GM23248 (cell line): Measurements from ENCODE around the gene VIM. TPM values are rescaled to one million over a fixed set of nuclear protein-coding genes. Genes with fewer than 3 reads are reported as not detected.
A peak's percentile ranks its signal among the peaks of the same experiment; 100 is the strongest.
"Not testable (repeated sequence)": the region's sequence is repeated elsewhere in the genome, so short reads cannot be mapped to it uniquely, and the experiment has no call there.

Source experiments
- DNase-seq: peaks from one replicate; pipeline ENCODE4 v3.0.0-alpha.2; 2015
- H2AFZ ChIP-seq: fragments of 200-600 bp; sonication (generic); 2 replicates; pipeline ENCODE4 v1.6.1; 2016; ENCODE audit warnings: antibody characterized with exemption
- H3F3A ChIP-seq: fragments of 200-600 bp; sonication (generic); 2 replicates; pipeline ENCODE4 v1.6.1; 2016; ENCODE audit warnings: mild to moderate bottlenecking, antibody characterized with exemption, mixed run types; ENCODE audit not compliant: insufficient read depth
- H3K27ac ChIP-seq: fragments of 200-600 bp; sonication (generic); 2 replicates; pipeline ENCODE4 v1.5.1; 2016; ENCODE audit warnings: mild to moderate bottlenecking
- H3K27me3 ChIP-seq: fragments of 200-600 bp; sonication (generic); replicated peaks from 2 replicates; pipeline ENCODE4 v1.6.1; 2016; ENCODE audit warnings: mild to moderate bottlenecking; ENCODE audit not compliant: insufficient read depth
- H3K36me3 ChIP-seq: fragments of 200-600 bp; sonication (generic); 2 replicates; pipeline ENCODE4 v1.6.1; 2016; ENCODE audit warnings: low read depth, mild to moderate bottlenecking
- H3K4me1 ChIP-seq: fragments of 200-600 bp; sonication (generic); 2 replicates; pipeline ENCODE4 v1.6.1; 2016; ENCODE audit warnings: mild to moderate bottlenecking; ENCODE audit not compliant: insufficient read depth
- H3K4me2 ChIP-seq: fragments of 200-600 bp; sonication (generic); one replicate; pipeline ENCODE4 v1.6.1; 2016; ENCODE audit warnings: mild to moderate bottlenecking; ENCODE audit not compliant: unreplicated experiment
- H3K4me3 ChIP-seq: fragments of 200-600 bp; sonication (generic); 2 replicates; pipeline ENCODE4 v1.5.1; 2016; ENCODE audit warnings: mild to moderate bottlenecking
- H3K79me2 ChIP-seq: fragments of 200-600 bp; sonication (generic); 2 replicates; pipeline ENCODE4 v1.6.1; 2016; ENCODE audit warnings: mild to moderate bottlenecking; ENCODE audit not compliant: insufficient read depth
- H3K9ac ChIP-seq: fragments of 200-600 bp; sonication (generic); 2 replicates; pipeline ENCODE4 v1.6.1; 2016; ENCODE audit warnings: mild to moderate bottlenecking
- H3K9me2 ChIP-seq: fragments of 200-600 bp; sonication (generic); 2 replicates; pipeline ENCODE4 v1.6.1; 2016; ENCODE audit warnings: mixed run types, mild to moderate bottlenecking, moderate library complexity; ENCODE audit not compliant: insufficient read depth
- H3K9me3 ChIP-seq: fragments of 200-600 bp; sonication (generic); one replicate; pipeline ENCODE4 v1.6.1; 2017; ENCODE audit warnings: low read depth
- H4K20me1 ChIP-seq: fragments of 200-600 bp; sonication (generic); 2 replicates; pipeline ENCODE4 v1.6.0; 2016; ENCODE audit not compliant: insufficient read depth
- EZH2 ChIP-seq: fragments of 200-600 bp; sonication (generic); IDR thresholded peaks from 2 replicates; pipeline ENCODE4 v1.6.1; 2018; ENCODE audit warnings: antibody characterized with exemption, mild to moderate bottlenecking; ENCODE audit not compliant: insufficient read depth, poor library complexity, severe bottlenecking
- EZH2phosphoT487 ChIP-seq: fragments of 200-600 bp; sonication (generic); IDR thresholded peaks from 2 replicates; pipeline ENCODE4 v1.6.1; 2018; ENCODE audit warnings: antibody characterized with exemption, moderate library complexity, mild to moderate bottlenecking, low read depth; ENCODE audit not compliant: insufficient read depth
- WGBS, 2 experiments: methylation state at CpG; one replicate each; pipeline ENCODE4 v1.1.6; 2015 to 2017; ENCODE audit warnings: low lambda C conversion rate in 2 of 2, low coverage in 1 of 2; ENCODE audit errors: missing lambda C conversion rate in 2 of 2; 5-methylcytosine and 5-hydroxymethylcytosine counted together
- in situ Hi-C: fragments of 300-500 bp; cut with MboI; formaldehyde crosslinking; loops from 2 replicates; pipeline ENCODE4 v1.15.0; 2020
- polyA plus RNA-seq: library from polyadenylated mRNA; unstranded; fragments of >200 nt; fragmentation: Nextera tagmentation; extraction: Ambion mirVana; gene quantifications from 2 replicates; pipeline ENCODE4 v1.2.1, GENCODE V29; 2016
- total RNA-seq: library from RNA; depleted of rRNA; stranded (reverse); fragments of >200 nt; shearing (Covaris generic); gene quantifications from 2 replicates; pipeline ENCODE4 v1.2.3, GENCODE V29; 2014

VIM gene
- total and polyA plus RNA-seq, 2 experiments from 2014 or later: 3,784 to 10,031 TPM

- Histone ChIP-seq H3K4me3 (no peak overlapping the region), H3K4me1 (peaks cover 1% of the 10 kb centered on the region), H3K9me3 (no peaks in the 10 kb centered on the region), H3K9me2 (no peaks in the 10 kb centered on the region), H2AFZ (no peak overlapping the region), H3K9ac (no peak overlapping the region), H3K4me2 (no peak overlapping the region), H3K36me3 (no peaks in the 10 kb centered on the region), H4K20me1 (no peaks in the 10 kb centered on the region), H3K79me2 (no peaks in the 10 kb centered on the region), H3F3A (no peaks in the 10 kb centered on the region), H3K27ac (no peak overlapping the region), H3K27me3 (no peaks in the 10 kb centered on the region)
- 69 to 72% methylated on average over 4 of the region's 4 CpGs for WGBS, 2 experiments
- TF ChIP-seq EZH2phosphoT487 (no peak), EZH2 (no peak)
- DNase-seq: no peak
- in situ Hi-C loops: loop anchor here (25.0 kb wide), 1 partner anchor 1375 kb away; no protein-coding TSS in a partner anchor
These were observed 34.5 kb downstream of the VIM start for GRCh38 chr10:17262502-17262901.

GRCh38 chr10:17263580-17263979 lies 35.5 kb downstream of the VIM start:
- Histone ChIP-seq H3K9ac (no peak overlapping the region), H3K27ac (no peak overlapping the region), H3K9me3 (no peaks in the 10 kb centered on the region), H3F3A (no peaks in the 10 kb centered on the region), H3K9me2 (no peaks in the 10 kb centered on the region), H3K36me3 (no peaks in the 10 kb centered on the region), H3K79me2 (no peaks in the 10 kb centered on the region), H3K4me2 (no peak overlapping the region), H2AFZ (no peak overlapping the region), H3K4me1 (no peaks in the 10 kb centered on the region), H3K27me3 (no peaks in the 10 kb centered on the region), H4K20me1 (no peaks in the 10 kb centered on the region), H3K4me3 (no peak overlapping the region)
- in situ Hi-C loops: loop anchor here (25.0 kb wide), 1 partner anchor 1376 kb away; no protein-coding TSS in a partner anchor
- no peak for DNase-seq
- TF ChIP-seq EZH2 (no peak), EZH2phosphoT487 (no peak)
- WGBS, 2 experiments: 84 to 88% methylated on average over 8 of the region's 8 CpGs

GRCh38 chr10:17265468-17265867 lies 37.4 kb downstream of the VIM start:
- WGBS, 2 experiments: 28 to 38% methylated on average over 2 of the region's 2 CpGs
- Histone ChIP-seq H3K4me3 (no peak overlapping the region), H3K27ac (no peak overlapping the region), H3K9ac (no peak overlapping the region), H3F3A (no peaks in the 10 kb centered on the region), H2AFZ (no peak overlapping the region), H3K27me3 (no peaks in the 10 kb centered on the region), H3K79me2 (no peaks in the 10 kb centered on the region), H3K4me2 (no peak overlapping the region), H4K20me1 (no peaks in the 10 kb centered on the region), H3K9me3 (no peaks in the 10 kb centered on the region), H3K36me3 (no peaks in the 10 kb centered on the region), H3K9me2 (no peaks in the 10 kb centered on the region), H3K4me1 (no peaks in the 10 kb centered on the region)
- DNase-seq: peak; percentile 32
- in situ Hi-C loops: loop anchor here (25.0 kb wide), 1 partner anchor 1378 kb away; no protein-coding TSS in a partner anchor
- no peak for TF ChIP-seq EZH2
- no peak for TF ChIP-seq EZH2phosphoT487

DNA sequence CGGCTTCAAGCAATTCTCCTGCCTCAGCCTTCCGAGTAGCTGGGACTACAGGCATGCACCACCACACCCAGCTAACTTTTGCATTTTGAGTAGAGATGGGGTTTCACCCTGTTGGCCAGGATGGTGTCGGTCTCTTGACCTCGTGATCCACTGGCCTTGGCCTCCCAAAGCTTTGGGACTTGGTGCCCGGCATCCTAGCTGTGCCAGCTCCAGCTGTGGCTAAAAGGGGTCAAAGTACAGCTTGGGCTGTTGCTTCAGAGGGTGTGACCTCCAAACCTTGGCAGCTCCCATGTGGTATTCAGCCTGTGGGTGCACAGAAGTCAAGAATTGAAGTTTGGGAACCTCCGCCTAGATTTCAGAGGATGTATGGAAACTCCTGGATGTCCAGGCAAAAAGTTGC lies 38.5 kb downstream of the VIM start:
- H4K20me1 ChIP-seq, H3K9ac ChIP-seq, H3K36me3 ChIP-seq, H3F3A ChIP-seq, H3K27ac ChIP-seq, DNase-seq, H3K4me2 ChIP-seq, H3K9me2 ChIP-seq, H2AFZ ChIP-seq, H3K27me3 ChIP-seq, H3K4me3 ChIP-seq, H3K4me1 ChIP-seq, H3K79me2 ChIP-seq, H3K9me3 ChIP-seq: not testable (repeated sequence)
- 80 to 90% methylated on average over 6 of the region's 6 CpGs for WGBS, 2 experiments
- in situ Hi-C loops: loop anchor here (25.0 kb wide), 1 partner anchor 1379 kb away; no protein-coding TSS in a partner anchor

DNA sequence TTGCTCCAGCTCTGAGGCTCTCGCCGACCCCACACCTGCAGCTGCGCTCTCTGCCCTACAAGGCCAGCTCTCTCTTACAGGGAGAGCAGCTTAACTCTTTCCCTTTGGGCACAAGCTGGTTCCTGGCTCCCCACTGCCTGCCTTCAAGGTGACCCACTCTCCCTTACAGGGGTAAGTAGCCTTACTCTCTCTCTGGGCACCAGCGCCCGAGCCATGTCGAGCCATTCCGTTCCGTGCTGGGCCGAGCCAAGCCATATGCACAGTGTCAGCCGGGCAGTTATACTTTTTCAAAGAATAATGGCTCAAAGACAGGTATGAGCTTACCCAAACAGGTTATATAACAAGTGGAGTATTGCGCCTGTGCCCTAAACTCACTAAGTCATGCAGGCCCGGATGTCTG lies 44.6 kb downstream of the VIM start:
- H3K4me3 ChIP-seq: no peak overlapping the region
- in situ Hi-C loops: loop anchor here (25.0 kb wide), 1 partner anchor 1385 kb away; no protein-coding TSS in a partner anchor
- no peaks in the 10 kb centered on the region for H3K9me2 ChIP-seq
- no peak for DNase-seq
- no peaks in the 10 kb centered on the region for H3K36me3 ChIP-seq
- H3K27me3 ChIP-seq: no peaks in the 10 kb centered on the region
- no peak overlapping the region for H3K27ac ChIP-seq
- H3F3A ChIP-seq: no peaks in the 10 kb centered on the region
- no peak overlapping the region for H3K4me2 ChIP-seq
- H2AFZ ChIP-seq: no peak overlapping the region
- WGBS, 2 experiments: 91 to 93% methylated on average over 11 to 12 of the region's 12 CpGs
- H3K9ac ChIP-seq: no peak overlapping the region
- no peaks in the 10 kb centered on the region for H4K20me1 ChIP-seq
- TF ChIP-seq EZH2: no peak
- H3K9me3 ChIP-seq: peaks cover 2% of the 10 kb centered on the region
- H3K4me1 ChIP-seq: no peaks in the 10 kb centered on the region
- H3K79me2 ChIP-seq: no peaks in the 10 kb centered on the region
